Prostate gland (tissue), 2 donors: ENCODE data around the gene MYDGF.

ENCODE experiments used
- POLR2A ChIP-seq: fragments of 450-650 bp; IDR thresholded peaks from one replicate; pipeline ENCODE4 v1.6.1; 2016; ENCODE audit warnings: antibody characterized with exemption, mild to moderate bottlenecking
- POLR2AphosphoS5 ChIP-seq: sonication (generic); formaldehyde crosslinking; IDR thresholded peaks from one replicate; pipeline ENCODE4 v1.6.1; 2017; ENCODE audit warnings: antibody characterized with exemption
- TF ChIP-seq, protein P1 (sequence below), 4 experiments: fragments of 200-600 bp in 2 of 4; fragments of 450-650 bp in 2 of 4; sonication (generic) in 2 of 4; IDR thresholded peaks; 1 replicate in 3 of 4; 2 replicates in 1 of 4; pipeline ENCODE4 v1.5.1; 2016 to 2019; ENCODE audit warnings: antibody characterized with exemption in 4 of 4, mild to moderate bottlenecking in 2 of 4, moderate library complexity in 2 of 4

DNA sequence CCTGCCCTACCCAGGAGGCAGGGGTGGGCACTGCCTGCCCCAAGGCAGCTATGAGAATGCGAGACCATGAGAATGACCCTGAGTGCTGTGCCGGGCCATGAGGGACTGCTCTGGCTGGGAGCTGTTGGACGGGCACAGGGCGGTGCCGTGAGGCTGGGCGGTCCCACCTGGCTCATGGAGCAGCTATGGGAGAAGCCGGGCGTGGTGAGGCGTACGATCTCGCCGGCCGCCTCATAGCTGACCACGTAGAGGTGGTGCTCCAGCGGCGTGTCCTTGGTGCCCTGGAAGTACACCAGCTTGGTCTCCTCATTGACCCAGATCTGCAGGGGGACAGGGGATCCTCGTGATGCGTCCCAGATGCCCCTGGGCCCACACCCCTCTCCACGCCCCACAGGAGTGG lies 19.3 kb upstream of the MYDGF start:
- TF ChIP-seq, protein P1, sequence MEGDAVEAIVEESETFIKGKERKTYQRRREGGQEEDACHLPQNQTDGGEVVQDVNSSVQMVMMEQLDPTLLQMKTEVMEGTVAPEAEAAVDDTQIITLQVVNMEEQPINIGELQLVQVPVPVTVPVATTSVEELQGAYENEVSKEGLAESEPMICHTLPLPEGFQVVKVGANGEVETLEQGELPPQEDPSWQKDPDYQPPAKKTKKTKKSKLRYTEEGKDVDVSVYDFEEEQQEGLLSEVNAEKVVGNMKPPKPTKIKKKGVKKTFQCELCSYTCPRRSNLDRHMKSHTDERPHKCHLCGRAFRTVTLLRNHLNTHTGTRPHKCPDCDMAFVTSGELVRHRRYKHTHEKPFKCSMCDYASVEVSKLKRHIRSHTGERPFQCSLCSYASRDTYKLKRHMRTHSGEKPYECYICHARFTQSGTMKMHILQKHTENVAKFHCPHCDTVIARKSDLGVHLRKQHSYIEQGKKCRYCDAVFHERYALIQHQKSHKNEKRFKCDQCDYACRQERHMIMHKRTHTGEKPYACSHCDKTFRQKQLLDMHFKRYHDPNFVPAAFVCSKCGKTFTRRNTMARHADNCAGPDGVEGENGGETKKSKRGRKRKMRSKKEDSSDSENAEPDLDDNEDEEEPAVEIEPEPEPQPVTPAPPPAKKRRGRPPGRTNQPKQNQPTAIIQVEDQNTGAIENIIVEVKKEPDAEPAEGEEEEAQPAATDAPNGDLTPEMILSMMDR (IDR thresholded peaks at IDR 0.05) = no peak
- no peak for TF ChIP-seq POLR2AphosphoS5
- TF ChIP-seq POLR2A = no peak
